SK-N-SH (cell line): ENCODE data around the gene RAC2. TPM values are rescaled to one million over a fixed set of nuclear protein-coding genes. Genes with fewer than 3 reads are reported as not detected.

ENCODE experiments used
- CTCF ChIA-PET: fragments of 300-600, 350-600 bp; formaldehyde crosslinking; extraction: SDS; loops from one replicate; lab custom pipeline; 2021; lab: Yijun Ruan, JAX
- POLR2A ChIA-PET: fragments of 350-600 bp; sonication (Branson Sonifier 250); formaldehyde crosslinking; extraction: SDS; loops from one replicate; lab custom pipeline; 2020; ENCODE audit warnings: antibody characterized with exemption, inconsistent platforms; lab: Yijun Ruan, JAX
- DNase-seq: peaks from one replicate; pipeline ENCODE4 v3.0.0; 2012
- H2AFZ ChIP-seq: fragments of 200-600 bp; sonication (generic); 2 replicates; pipeline ENCODE4 v1.8.1; 2016; ENCODE audit warnings: antibody characterized with exemption, mild to moderate bottlenecking, low read depth
- H3F3A ChIP-seq: fragments of 200-600 bp; sonication (generic); replicated peaks from 2 replicates; pipeline ENCODE3; 2016; ENCODE audit warnings: antibody characterized with exemption, mild to moderate bottlenecking; ENCODE audit not compliant: insufficient read depth
- H3K27ac ChIP-seq, 2 experiments: fragments of 200-500 bp in 1 of 2; fragments of 200-600 bp in 1 of 2; sonication (Bioruptor generic) in 1 of 2; sonication (generic), shearing (Covaris generic) in 1 of 2; 2 replicates each; pipeline versions ENCODE4 v1.5.1 to v1.6.1; 2014 to 2016; ENCODE audit warnings: low read depth in 2 of 2, inconsistent platforms in 1 of 2, low read length in 1 of 2, mild to moderate bottlenecking in 1 of 2, mixed read lengths in 1 of 2
- H3K27me3 ChIP-seq: fragments of 200-600 bp; sonication (generic), shearing (Covaris generic); 2 replicates; pipeline ENCODE4 v1.6.1; 2016; ENCODE audit warnings: mixed run types; ENCODE audit not compliant: insufficient read depth
- H3K36me3 ChIP-seq, 2 experiments: fragments of 200-500 bp in 1 of 2; fragments of 200-600 bp in 1 of 2; sonication (Bioruptor generic) in 1 of 2; sonication (generic) in 1 of 2; replicated peaks in 1 of 2; 2 replicates each; pipeline versions ENCODE3 to v1.5.1; 2014 to 2016; ENCODE audit warnings: low read length in 1 of 2, mild to moderate bottlenecking in 1 of 2; ENCODE audit not compliant: insufficient read depth in 2 of 2, control insufficient read depth in 1 of 2
- H3K4me1 ChIP-seq, 2 experiments: fragments of 200-500 bp in 1 of 2; fragments of 200-600 bp in 1 of 2; sonication (Bioruptor generic) in 1 of 2; sonication (generic), shearing (Covaris generic) in 1 of 2; 2 replicates each; pipeline versions ENCODE4 v1.5.1 to v1.6.1; 2014 to 2016; ENCODE audit warnings: low read depth in 1 of 2, low read length in 1 of 2, mixed run types in 1 of 2; ENCODE audit not compliant: insufficient read depth in 2 of 2, control insufficient read depth in 1 of 2
- H3K4me2 ChIP-seq: fragments of 200-600 bp; sonication (generic), shearing (Covaris generic); 2 replicates; pipeline ENCODE4 v1.6.1; 2017; ENCODE audit warnings: mixed run types
- H3K4me3 ChIP-seq, 2 experiments: fragments of 200-500 bp in 1 of 2; fragments of 200-600 bp in 1 of 2; sonication (Bioruptor generic) in 1 of 2; sonication (generic), shearing (Covaris generic) in 1 of 2; 2 replicates each; pipeline versions ENCODE4 v1.5.1 to v1.8.1; 2014 to 2016; ENCODE audit warnings: low read depth in 2 of 2, inconsistent platforms in 1 of 2, low read length in 1 of 2, mild to moderate bottlenecking in 1 of 2, mixed read lengths in 1 of 2, moderate library complexity in 1 of 2
- H3K79me2 ChIP-seq: fragments of 200-600 bp; sonication (generic); 2 replicates; pipeline ENCODE4 v1.8.1; 2017; ENCODE audit warnings: mild to moderate bottlenecking; ENCODE audit not compliant: insufficient read depth
- H3K9ac ChIP-seq: fragments of 200-600 bp; sonication (generic); 2 replicates; pipeline ENCODE4 v1.6.1; 2017; ENCODE audit warnings: mixed run types
- H3K9me2 ChIP-seq: fragments of 200-600 bp; sonication (generic); 2 replicates; pipeline ENCODE4 v1.6.1; 2017; ENCODE audit warnings: mixed run types
- H3K9me3 ChIP-seq: fragments of 200-600 bp; sonication (generic); 2 replicates; pipeline ENCODE4 v1.6.1; 2017; ENCODE audit warnings: mixed run types, mild to moderate bottlenecking, moderate library complexity
- H4K20me1 ChIP-seq: fragments of 200-600 bp; sonication (generic); 2 replicates; pipeline ENCODE4 v1.6.1; 2017; ENCODE audit warnings: mild to moderate bottlenecking, mixed run types; ENCODE audit not compliant: insufficient read depth
- CHD2 ChIP-seq: fragments of 150-350 bp; IDR thresholded peaks from 2 replicates; pipeline ENCODE4 v1.6.1; 2018; ENCODE audit warnings: low read length; ENCODE audit not compliant: partially characterized antibody
- ELF1 ChIP-seq: IDR thresholded peaks from 2 replicates; pipeline ENCODE4 v1.4.0; 2012
- EZH2phosphoT487 ChIP-seq: fragments of 200-600 bp; sonication (generic); IDR thresholded peaks from 2 replicates; pipeline ENCODE4 v1.6.1; 2017; ENCODE audit warnings: low read depth, mixed run types, mild to moderate bottlenecking, antibody characterized with exemption, moderate library complexity, borderline replicate concordance
- FOXM1 ChIP-seq: IDR thresholded peaks from 2 replicates; pipeline ENCODE4 v1.4.0; 2012; ENCODE audit warnings: low read depth, mild to moderate bottlenecking
- JUND ChIP-seq: IDR thresholded peaks from 2 replicates; pipeline ENCODE4 v1.4.0; 2012
- NRF1 ChIP-seq: IDR thresholded peaks from 2 replicates; pipeline ENCODE4 v1.6.1; 2012; ENCODE audit warnings: low read depth, mild to moderate bottlenecking, low read length
- RAD21 ChIP-seq: IDR thresholded peaks from 2 replicates; pipeline ENCODE4 v1.6.1; 2012; ENCODE audit warnings: mild to moderate bottlenecking, low read length
- RCOR1 ChIP-seq: fragments of 150-350 bp; IDR thresholded peaks from 2 replicates; pipeline ENCODE4 v1.6.1; 2017; ENCODE audit warnings: antibody characterized with exemption, low read length
- SIN3A ChIP-seq: IDR thresholded peaks from 2 replicates; pipeline ENCODE4 v1.6.1; 2012; ENCODE audit warnings: low read depth, mild to moderate bottlenecking, low read length, moderate library complexity, borderline replicate concordance
- TAF1 ChIP-seq: IDR thresholded peaks from 2 replicates; pipeline ENCODE4 v1.6.1; 2012; ENCODE audit warnings: low read depth, mild to moderate bottlenecking, low read length, moderate library complexity, borderline replicate concordance
- TCF12 ChIP-seq: IDR thresholded peaks from 2 replicates; pipeline ENCODE4 v1.4.0; 2012
- TEAD4 ChIP-seq: IDR thresholded peaks from 2 replicates; pipeline ENCODE4 v1.4.0; 2012; ENCODE audit warnings: mild to moderate bottlenecking, borderline replicate concordance; ENCODE audit not compliant: insufficient read depth
- ZBTB33 ChIP-seq: IDR thresholded peaks from 2 replicates; pipeline ENCODE4 v1.4.0; 2012; ENCODE audit warnings: low read depth, borderline replicate concordance
- WGBS: methylation state at CpG from one replicate; pipeline ENCODE4 v1.1.6; 2017; ENCODE audit warnings: low lambda C conversion rate; 5-methylcytosine and 5-hydroxymethylcytosine counted together
- polyA plus RNA-seq, 3 experiments: library from polyadenylated mRNA; depleted of rRNA; stranded (reverse); fragments of >200 nt; gene quantifications; 2 replicates each; pipeline ENCODE4 v1.2.3, GENCODE V29; 2012
- TF ChIP-seq, protein P1 (sequence below): IDR thresholded peaks from 2 replicates; pipeline ENCODE4 v1.4.0; 2012; ENCODE audit warnings: low read depth
- TF ChIP-seq, protein P2 (sequence below): IDR thresholded peaks from 2 replicates; pipeline ENCODE4 v1.6.1; 2012; ENCODE audit warnings: mild to moderate bottlenecking, low read depth, low read length, moderate library complexity
- TF ChIP-seq, protein P3 (sequence below): fragments of 150-350 bp; IDR thresholded peaks from 2 replicates; pipeline ENCODE4 v1.6.1; 2016; ENCODE audit warnings: mild to moderate bottlenecking, low read depth, low read length

Gene RAC2
- polyA plus RNA-seq, 1 of the 3 experiments (the other 2 are of a cell fraction), result 29.9 TPM

DNA sequence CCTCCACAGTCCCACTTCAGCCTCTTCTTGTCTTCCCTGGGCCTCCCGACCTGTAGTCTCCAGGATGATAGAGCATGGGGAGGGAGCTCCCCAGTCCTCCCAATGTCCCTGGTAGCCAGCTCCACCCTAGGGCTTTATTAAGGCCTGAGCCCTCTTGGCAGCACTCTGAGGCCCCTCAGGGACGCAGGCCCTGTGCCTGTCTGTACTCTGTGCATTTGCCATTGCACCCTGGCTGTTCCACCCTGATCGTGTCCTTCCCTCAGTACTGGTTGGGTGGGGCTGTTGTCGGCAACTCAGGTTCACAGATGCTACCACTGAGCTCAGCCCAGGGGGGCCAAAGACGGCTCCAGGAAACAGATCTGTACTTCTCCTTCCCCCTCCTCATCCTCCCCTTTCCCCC, 39.0 kb downstream of the RAC2 start:
- POLR2A ChIA-PET, result no interaction called here
- no peak overlapping the region for H3K9ac ChIP-seq
- DNase-seq, result peak; percentile 7
- no peak overlapping the region for H3K27ac ChIP-seq
- CTCF ChIA-PET, result interaction anchor here (1.5 kb wide), 1 partner anchor 24 kb away, joined by 3 read pairs; no protein-coding TSS in a partner anchor
- no peaks in the 10 kb centered on the region for H3K36me3 ChIP-seq
- WGBS, result 79% methylated on average over 5 of the region's 5 CpGs
- H3K9me2 ChIP-seq, result no peaks in the 10 kb centered on the region
- no peak for TF ChIP-seq TCF12
- TF ChIP-seq NRF1, result no peak
- no peak for TF ChIP-seq RAD21
- no peak for TF ChIP-seq CHD2
- TF ChIP-seq EZH2phosphoT487, result no peak
- TF ChIP-seq FOXM1, result no peak
- no peak for TF ChIP-seq ELF1
- TF ChIP-seq JUND, result no peak
- TF ChIP-seq, protein P1, sequence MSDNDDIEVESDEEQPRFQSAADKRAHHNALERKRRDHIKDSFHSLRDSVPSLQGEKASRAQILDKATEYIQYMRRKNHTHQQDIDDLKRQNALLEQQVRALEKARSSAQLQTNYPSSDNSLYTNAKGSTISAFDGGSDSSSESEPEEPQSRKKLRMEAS, result no peak
- TF ChIP-seq RCOR1, result no peak
- no peak for TF ChIP-seq TAF1
- TF ChIP-seq ZBTB33, result no peak
- TF ChIP-seq, protein P2, sequence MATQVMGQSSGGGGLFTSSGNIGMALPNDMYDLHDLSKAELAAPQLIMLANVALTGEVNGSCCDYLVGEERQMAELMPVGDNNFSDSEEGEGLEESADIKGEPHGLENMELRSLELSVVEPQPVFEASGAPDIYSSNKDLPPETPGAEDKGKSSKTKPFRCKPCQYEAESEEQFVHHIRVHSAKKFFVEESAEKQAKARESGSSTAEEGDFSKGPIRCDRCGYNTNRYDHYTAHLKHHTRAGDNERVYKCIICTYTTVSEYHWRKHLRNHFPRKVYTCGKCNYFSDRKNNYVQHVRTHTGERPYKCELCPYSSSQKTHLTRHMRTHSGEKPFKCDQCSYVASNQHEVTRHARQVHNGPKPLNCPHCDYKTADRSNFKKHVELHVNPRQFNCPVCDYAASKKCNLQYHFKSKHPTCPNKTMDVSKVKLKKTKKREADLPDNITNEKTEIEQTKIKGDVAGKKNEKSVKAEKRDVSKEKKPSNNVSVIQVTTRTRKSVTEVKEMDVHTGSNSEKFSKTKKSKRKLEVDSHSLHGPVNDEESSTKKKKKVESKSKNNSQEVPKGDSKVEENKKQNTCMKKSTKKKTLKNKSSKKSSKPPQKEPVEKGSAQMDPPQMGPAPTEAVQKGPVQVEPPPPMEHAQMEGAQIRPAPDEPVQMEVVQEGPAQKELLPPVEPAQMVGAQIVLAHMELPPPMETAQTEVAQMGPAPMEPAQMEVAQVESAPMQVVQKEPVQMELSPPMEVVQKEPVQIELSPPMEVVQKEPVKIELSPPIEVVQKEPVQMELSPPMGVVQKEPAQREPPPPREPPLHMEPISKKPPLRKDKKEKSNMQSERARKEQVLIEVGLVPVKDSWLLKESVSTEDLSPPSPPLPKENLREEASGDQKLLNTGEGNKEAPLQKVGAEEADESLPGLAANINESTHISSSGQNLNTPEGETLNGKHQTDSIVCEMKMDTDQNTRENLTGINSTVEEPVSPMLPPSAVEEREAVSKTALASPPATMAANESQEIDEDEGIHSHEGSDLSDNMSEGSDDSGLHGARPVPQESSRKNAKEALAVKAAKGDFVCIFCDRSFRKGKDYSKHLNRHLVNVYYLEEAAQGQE, result no peak
- TF ChIP-seq, protein P3, sequence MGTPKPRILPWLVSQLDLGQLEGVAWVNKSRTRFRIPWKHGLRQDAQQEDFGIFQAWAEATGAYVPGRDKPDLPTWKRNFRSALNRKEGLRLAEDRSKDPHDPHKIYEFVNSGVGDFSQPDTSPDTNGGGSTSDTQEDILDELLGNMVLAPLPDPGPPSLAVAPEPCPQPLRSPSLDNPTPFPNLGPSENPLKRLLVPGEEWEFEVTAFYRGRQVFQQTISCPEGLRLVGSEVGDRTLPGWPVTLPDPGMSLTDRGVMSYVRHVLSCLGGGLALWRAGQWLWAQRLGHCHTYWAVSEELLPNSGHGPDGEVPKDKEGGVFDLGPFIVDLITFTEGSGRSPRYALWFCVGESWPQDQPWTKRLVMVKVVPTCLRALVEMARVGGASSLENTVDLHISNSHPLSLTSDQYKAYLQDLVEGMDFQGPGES, result no peak
- TF ChIP-seq SIN3A, result no peak
- no peak for TF ChIP-seq TEAD4
- TF ChIP-seq, all 33 proteins: peak for 0
- Histone ChIP-seq H3K79me2 (no peaks in the 10 kb centered on the region), H4K20me1 (no peaks in the 10 kb centered on the region), H3K4me3 (no peak overlapping the region), H3K4me2 (no peak overlapping the region), H3K9me3 (no peaks in the 10 kb centered on the region), H3K4me1 (no peaks in the 10 kb centered on the region; a peak in 1 of 4 replicates), H2AFZ (no peak overlapping the region), H3K27me3 (no peaks in the 10 kb centered on the region), H3F3A (no peaks in the 10 kb centered on the region)
